AG10803 (cell line): ENCODE data around the gene EPM2A.

Experiments
- DNase-seq: peaks from one replicate; pipeline ENCODE4 v3.0.0; 2010; ENCODE audit warnings: low read depth
- H3K4me3 ChIP-seq: 2 replicates; pipeline ENCODE4 v1.5.1; 2011; ENCODE audit warnings: mild to moderate bottlenecking, low read length, control low read depth
- CTCF ChIP-seq: conservative IDR thresholded peaks from 2 replicates; pipeline ENCODE4 v1.5.1; 2011; ENCODE audit warnings: mild to moderate bottlenecking, low read length, control low read depth, inconsistent platforms

Gene EPM2A

GRCh38 chr6:145656128-145656527 lies 79.2 kb downstream of the EPM2A start:
- TF ChIP-seq CTCF, result no peak
- H3K4me3 ChIP-seq, result no peak overlapping the region
- no peak for DNase-seq

GRCh38 chr6:145652572-145652971 lies 82.7 kb downstream of the EPM2A start:
- DNase-seq, result no peak
- H3K4me3 ChIP-seq, result no peak overlapping the region
- TF ChIP-seq CTCF, result no peak

- DNase-seq, result no peak
- H3K4me3 ChIP-seq, result no peak overlapping the region
- no peak for TF ChIP-seq CTCF
Measured at GRCh38 chr6:145651988-145652387, 83.3 kb downstream of the EPM2A start.

- no peak overlapping the region for H3K4me3 ChIP-seq
- no peak for DNase-seq
- TF ChIP-seq CTCF, result no peak
Measured at GRCh38 chr6:145648149-145648548, 87.2 kb downstream of the EPM2A start.

- no peak overlapping the region for H3K4me3 ChIP-seq
- no peak for DNase-seq
- no peak for TF ChIP-seq CTCF
Measured at GRCh38 chr6:145647602-145648001, 87.7 kb downstream of the EPM2A start.

GRCh38 chr6:145643760-145644159 lies 91.6 kb downstream of the EPM2A start:
- TF ChIP-seq CTCF, result no peak
- no peak overlapping the region for H3K4me3 ChIP-seq
- no peak for DNase-seq

GRCh38 chr6:145633981-145634627 lies 101.2 kb downstream of the EPM2A start:
- peak; percentile 77 for DNase-seq
- no peak overlapping the region for H3K4me3 ChIP-seq
- peak; percentile 96 for TF ChIP-seq CTCF
